Fibroblast of lung (primary cell): ENCODE measurements around the gene HRCT1.

Experiments
- EZH2 ChIP-seq: IDR thresholded peaks from 2 replicates; pipeline ENCODE4 v1.5.1; 2012; ENCODE audit warnings: low read length, control low read depth, mild to moderate bottlenecking; ENCODE audit errors: missing control alignments
- TF ChIP-seq, protein P1 (sequence below), 2 donors: IDR thresholded peaks in 1 of 2; conservative IDR thresholded peaks in 1 of 2; 1 replicate in 1 of 2; 2 replicates in 1 of 2; pipeline ENCODE4 v1.5.1; 2011 to 2012; ENCODE audit warnings: low read length in 2 of 2, control low read depth in 1 of 2, inconsistent platforms in 1 of 2, low read depth in 1 of 2, mild to moderate bottlenecking in 1 of 2

DNA sequence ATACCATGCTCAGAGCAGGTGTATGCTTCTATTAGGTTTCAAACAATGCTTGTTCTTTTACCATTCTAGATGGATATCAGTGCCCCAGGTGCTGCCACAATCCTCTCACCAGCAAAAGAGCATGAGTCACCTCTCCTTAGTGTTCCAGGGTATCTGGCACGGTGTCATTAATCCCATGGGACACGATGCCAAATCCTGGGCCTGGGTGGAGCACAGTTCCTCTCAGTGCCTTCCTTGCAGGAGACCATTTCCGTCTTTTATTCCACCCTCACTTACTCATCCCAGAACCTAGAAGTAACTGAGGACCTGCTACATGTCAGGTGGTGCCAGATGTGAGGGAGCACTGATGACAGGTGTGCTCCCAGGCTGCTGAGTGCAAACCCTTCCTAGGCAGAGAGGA lies 34.5 kb upstream of the HRCT1 start:
- TF ChIP-seq, protein P1, sequence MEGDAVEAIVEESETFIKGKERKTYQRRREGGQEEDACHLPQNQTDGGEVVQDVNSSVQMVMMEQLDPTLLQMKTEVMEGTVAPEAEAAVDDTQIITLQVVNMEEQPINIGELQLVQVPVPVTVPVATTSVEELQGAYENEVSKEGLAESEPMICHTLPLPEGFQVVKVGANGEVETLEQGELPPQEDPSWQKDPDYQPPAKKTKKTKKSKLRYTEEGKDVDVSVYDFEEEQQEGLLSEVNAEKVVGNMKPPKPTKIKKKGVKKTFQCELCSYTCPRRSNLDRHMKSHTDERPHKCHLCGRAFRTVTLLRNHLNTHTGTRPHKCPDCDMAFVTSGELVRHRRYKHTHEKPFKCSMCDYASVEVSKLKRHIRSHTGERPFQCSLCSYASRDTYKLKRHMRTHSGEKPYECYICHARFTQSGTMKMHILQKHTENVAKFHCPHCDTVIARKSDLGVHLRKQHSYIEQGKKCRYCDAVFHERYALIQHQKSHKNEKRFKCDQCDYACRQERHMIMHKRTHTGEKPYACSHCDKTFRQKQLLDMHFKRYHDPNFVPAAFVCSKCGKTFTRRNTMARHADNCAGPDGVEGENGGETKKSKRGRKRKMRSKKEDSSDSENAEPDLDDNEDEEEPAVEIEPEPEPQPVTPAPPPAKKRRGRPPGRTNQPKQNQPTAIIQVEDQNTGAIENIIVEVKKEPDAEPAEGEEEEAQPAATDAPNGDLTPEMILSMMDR (conservative IDR thresholded peaks at IDR 0.05 in 1 of 2, IDR thresholded peaks at IDR 0.05 in 1 of 2; ENCODE audit: low read depth in 1 of 2, low read length in 2 of 2): no peak
- TF ChIP-seq EZH2: no peak
